Stimulated activated CD4-positive, alpha-beta T cell treated with anti-CD3 and anti-CD28 coated beads, Interleukin-15, amount 100 ng/mL, for 48 hours (primary cell): ENCODE data around the gene FBRS.
"Not testable (repeated sequence)": the region's sequence is repeated elsewhere in the genome, so short reads cannot be mapped to it uniquely, and the experiment has no call there.

Experiments used
- DNase-seq, 2 donors: peaks; one replicate each; pipeline ENCODE4 v3.0.0-alpha.2; 2020; ENCODE audit warnings: low read depth in 2 of 2

FBRS gene

GRCh38 chr16:30698139-30698815 lies 40.0 kb downstream of the FBRS start:
- peak; percentile 99 for DNase-seq

DNA sequence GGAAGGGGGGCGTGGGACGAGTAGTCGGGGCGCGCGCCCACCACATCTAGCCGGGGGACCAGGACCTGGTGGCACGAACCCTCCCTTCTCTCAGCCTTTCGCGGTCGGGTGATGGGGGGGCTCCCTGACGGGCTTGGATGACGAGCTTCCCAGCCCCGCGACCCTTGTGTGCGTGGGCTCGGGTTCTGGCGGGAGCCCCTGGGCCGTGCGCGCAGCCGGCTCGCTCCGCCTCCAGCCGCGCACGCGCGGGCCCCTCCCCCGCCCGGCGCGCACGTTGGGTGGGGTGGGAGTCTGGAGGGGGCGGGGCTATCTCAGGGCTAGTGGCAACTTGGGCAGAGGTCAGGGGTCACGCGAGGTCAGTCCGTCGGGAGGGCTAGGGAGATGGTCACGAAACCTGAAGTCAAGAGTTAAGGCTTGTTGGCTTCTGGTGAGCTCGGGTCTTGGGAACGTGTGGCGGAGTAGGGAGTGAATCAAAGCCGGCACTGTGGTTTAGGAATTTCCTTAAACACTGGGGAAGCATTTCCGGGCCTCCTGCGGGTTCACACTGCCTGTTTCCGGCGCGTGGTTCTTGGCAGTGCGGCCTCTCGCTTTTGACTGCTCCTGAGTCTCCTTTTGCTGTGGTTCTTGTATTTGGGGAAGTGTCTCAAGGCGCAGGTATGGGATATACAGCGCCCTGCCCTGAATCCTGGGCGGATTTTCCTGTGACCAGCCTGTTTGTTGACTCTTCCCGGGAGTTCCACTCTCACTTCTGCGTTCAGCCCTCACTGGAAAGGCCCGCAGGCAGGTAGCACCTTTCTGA lies 40.8 kb downstream of the FBRS start, which contains the start of gene SRCAP:
Gene SRCAP (plus strand): TSS at position 356 of the 799 bp plus-strand sequence. CDS start 1,654 bp downstream, outside the sequence.
- peak; percentile 82 to 88 for DNase-seq

DNA sequence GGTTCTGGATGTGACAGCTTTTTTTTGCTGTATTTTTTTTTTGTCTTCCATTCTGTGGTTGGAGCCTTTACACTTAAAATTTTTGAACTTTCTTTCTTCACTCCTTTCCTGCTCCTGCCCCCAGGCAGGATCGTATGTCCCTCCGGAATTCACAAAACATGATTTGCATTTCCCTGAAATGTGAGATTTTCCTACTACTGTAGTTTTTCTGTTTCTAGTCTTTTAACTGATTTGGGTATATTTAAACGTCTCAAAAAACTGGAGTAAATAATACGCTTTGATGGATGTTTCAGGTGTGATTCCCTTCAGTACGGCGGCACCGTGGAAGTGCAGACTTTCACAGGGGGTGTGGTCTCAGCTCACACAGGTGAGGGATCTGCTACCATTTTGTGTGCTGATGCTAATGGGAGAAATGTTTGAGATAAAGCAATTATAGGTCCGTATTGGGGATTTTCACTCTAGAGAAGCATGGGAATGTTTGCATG lies 41.4 kb downstream of the FBRS start:
- DNase-seq: no peak

GRCh38 chr16:30700491-30700890 lies 42.3 kb downstream of the FBRS start:
- DNase-seq: no peak

- DNase-seq: no peak
Observed at GRCh38 chr16:30700971-30701370, 42.7 kb downstream of the FBRS start.

- DNase-seq: not testable (repeated sequence)
Observed at GRCh38 chr16:30703071-30703470, 44.8 kb downstream of the FBRS start.

DNA sequence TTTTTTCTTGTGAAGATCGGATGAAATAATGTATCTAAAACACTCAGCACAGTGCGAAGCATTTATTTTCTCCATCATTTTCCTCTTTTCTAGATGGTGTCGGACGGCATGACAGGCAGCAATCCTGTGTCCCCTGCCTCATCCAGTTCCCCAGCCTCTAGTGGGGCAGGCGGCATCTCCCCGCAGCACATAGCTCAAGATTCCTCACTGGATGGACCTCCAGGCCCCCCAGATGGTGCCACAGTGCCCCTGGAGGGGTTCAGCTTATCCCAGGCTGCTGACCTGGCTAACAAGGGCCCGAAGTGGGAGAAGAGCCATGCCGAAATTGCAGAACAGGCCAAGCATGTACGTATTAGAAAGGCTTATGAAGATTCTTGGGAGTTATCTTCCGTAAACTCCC lies 45.7 kb downstream of the FBRS start:
- no peak for DNase-seq

DNA sequence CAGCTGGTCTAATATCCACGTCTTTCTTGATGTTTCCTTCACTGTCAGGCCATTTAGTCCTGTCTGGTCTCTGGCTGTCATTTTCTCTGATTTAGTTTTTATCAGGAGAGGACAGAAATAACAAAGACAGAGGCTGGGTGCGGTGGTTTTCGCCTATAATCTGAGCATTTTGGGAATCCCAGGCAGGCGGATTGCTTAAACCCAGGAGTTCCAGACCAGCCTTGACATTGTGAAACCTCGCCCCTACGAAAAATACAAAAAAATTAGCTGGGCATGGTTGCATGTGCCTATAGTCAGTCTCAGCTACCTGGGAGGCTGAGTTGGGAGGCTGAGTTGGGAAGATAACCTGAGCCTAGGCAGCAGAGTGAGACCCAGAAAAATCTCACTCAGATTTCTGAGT lies 47.8 kb downstream of the FBRS start:
- DNase-seq: no peak

DNA sequence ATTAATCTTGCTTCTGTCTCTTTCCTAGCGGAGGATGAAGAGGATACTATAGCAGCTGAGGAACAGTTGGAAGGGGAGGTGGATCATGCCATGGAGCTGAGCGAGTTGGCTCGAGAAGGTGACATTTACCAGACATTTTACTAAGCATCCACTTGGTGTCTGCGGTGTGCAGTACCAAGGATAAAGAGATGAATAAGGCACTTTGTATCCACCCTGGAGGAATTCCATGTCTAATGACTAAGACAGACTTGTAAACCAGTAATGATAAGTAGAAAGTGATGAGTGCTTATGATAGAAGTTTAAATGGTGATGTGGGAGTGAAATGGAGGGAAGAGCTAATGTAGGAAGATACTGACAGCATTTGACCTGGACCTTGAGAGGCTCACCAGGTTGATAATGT lies 52.7 kb downstream of the FBRS start:
- DNase-seq: no peak

- DNase-seq: no peak
Observed at GRCh38 chr16:30711712-30712111, 53.5 kb downstream of the FBRS start.

GRCh38 chr16:30715750-30716445 lies 57.7 kb downstream of the FBRS start:
- peak; percentile 23 to 31 for DNase-seq

- no peak for DNase-seq
Observed at GRCh38 chr16:30720086-30720485, 61.9 kb downstream of the FBRS start.
